Dermis microvascular lymphatic vessel endothelial cell (primary cell): ENCODE data around the gene SLC34A1. TPM values are rescaled to one million over a fixed set of nuclear protein-coding genes. Genes with fewer than 3 reads are reported as not detected.
A peak's percentile ranks its signal among the peaks of the same experiment; 100 is the strongest.

Experiments used
- DNase-seq, 2 donors: peaks; one replicate each; pipeline versions ENCODE4 v3.0.0 to v3.0.0-alpha.2; 2010; ENCODE audit warnings: low read depth in 2 of 2
- total RNA-seq: library from RNA; depleted of rRNA; stranded (reverse); fragments of >200 nt; gene quantifications from 2 replicates; pipeline ENCODE4 v1.2.1, GENCODE V29; 2014

The SLC34A1 gene
- total RNA-seq, 1 donor from 2014 or later: not detected

GRCh38 chr5:177431317-177432142 is 47.3 kb downstream of the SLC34A1 start:
- peak in 1 of 2 donors; percentile 18 for DNase-seq

- no peak for DNase-seq
Measured at GRCh38 chr5:177432143-177432838, 48.1 kb downstream of the SLC34A1 start.

DNA sequence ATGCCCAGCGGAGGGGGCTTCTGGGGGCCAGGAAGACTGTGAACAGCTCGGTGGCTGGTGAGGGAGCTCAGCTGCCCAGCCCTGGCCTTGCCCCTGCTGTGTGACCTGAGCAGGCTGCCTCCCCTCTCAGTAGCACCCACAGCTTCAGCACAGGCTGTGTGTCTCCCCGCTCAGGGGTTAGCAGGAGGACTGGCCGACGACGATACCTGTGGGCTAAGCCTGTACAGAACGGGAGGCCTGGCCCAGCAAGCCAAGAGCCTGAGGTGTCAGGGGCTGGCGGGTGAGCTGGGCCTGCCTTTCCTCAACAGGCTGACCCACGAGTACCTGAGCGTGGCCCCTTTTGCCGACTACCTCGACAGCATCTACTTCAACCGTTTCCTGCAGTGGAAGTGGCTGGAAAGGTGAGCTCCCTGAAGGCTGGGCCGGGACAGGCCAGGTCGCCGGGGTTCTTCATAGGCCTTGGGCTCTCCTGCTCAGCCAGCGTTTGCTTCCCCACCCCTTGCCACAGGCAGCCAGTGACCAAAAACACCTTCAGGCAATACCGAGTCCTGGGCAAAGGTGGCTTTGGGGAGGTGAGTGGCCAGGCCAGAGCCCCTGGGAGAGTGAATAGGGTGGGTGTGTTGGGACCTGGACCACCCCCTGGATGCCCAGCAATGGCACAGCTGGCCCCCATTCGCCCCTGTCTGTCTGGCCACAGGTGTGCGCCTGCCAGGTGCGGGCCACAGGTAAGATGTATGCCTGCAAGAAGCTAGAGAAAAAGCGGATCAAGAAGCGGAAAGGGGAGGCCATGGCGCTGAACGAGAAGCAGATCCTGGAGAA is 48.8 kb downstream of the SLC34A1 start:
- DNase-seq: no peak

GRCh38 chr5:177433658-177434217 is 49.5 kb downstream of the SLC34A1 start:
- no peak for DNase-seq

DNA sequence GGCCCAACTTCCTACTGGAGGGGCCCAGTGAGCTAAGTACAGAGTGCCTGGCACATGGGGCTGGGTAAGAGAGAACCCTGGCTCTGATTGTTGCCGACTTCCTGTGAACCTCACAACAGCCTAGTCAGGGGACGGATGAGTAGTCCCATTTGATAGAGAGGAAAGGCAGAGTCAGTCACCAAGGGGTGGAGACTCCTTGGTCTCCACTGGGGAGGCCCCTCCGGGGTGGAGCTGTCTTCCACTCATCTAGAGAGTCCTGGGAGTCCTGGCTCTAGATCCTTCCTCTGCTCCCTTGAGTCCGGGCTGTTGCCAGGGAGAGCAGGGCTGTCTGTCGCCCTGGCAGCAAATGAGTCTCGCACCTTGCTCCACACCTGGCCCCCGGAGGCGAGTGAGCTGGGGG is 50.2 kb downstream of the SLC34A1 start:
- peak in 1 of 2 donors; percentile 21 for DNase-seq

- no peak for DNase-seq
Measured at GRCh38 chr5:177434942-177435738, 50.9 kb downstream of the SLC34A1 start.

DNA sequence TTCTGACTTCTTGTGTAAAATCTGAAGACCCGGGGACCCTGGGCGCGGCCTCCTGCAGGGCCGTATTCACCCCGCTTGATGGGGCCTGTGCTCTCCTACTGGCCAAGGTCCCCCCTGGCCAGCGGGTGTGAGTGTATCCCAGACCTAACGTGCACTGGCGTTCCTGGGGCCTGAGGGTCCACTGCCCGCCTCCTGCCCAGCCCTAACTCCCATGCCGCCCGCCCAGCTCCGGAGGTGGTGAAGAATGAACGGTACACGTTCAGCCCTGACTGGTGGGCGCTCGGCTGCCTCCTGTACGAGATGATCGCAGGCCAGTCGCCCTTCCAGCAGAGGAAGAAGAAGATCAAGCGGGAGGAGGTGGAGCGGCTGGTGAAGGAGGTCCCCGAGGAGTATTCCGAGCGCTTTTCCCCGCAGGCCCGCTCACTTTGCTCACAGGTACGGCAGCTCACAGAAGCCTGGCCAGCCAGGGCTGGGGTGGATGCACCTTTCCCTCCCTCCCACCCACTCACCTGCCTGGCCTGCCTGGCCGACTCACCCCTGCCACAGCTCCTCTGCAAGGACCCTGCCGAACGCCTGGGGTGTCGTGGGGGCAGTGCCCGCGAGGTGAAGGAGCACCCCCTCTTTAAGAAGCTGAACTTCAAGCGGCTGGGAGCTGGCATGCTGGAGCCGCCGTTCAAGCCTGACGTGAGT is 51.8 kb downstream of the SLC34A1 start:
- no peak for DNase-seq

GRCh38 chr5:177437623-177438022 is 53.4 kb downstream of the SLC34A1 start:
- DNase-seq: no peak

DNA sequence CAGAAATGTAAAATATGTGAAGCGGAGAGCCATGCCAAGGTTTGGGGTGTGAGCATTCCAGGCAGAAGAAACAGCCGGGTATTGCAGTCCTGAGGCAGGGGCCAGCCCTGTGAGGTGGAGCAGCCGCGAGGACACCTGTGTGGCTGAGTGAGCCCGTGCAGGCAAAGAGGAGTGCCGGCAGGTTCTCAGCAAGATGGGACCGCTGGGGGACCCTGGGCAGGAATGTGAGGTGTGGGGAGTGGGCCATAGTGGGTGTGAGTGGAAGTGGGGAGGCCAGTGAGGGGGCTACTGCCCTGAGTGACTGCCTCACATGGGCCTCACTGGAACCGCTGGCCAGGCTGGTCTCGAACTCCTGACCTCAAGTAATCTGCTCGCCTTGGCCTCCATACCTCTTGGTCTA is 54.2 kb downstream of the SLC34A1 start:
- DNase-seq: no peak

- DNase-seq: no peak
Measured at GRCh38 chr5:177439518-177440053, 55.4 kb downstream of the SLC34A1 start.

GRCh38 chr5:177440211-177440989 is 56.2 kb downstream of the SLC34A1 start:
- DNase-seq: no peak

GRCh38 chr5:177440990-177441780 is 57.0 kb downstream of the SLC34A1 start:
- DNase-seq: no peak

- DNase-seq: no peak
Measured at GRCh38 chr5:177442066-177442826, 58.0 kb downstream of the SLC34A1 start.

- no peak for DNase-seq
Measured at GRCh38 chr5:177443144-177443983, 59.1 kb downstream of the SLC34A1 start.

GRCh38 chr5:177444106-177445051 is 60.1 kb downstream of the SLC34A1 start:
- DNase-seq: no peak
